NCI-H446 treated with DMSO at 0.1 percent for 48 hours (cell line): ENCODE results near the gene WNT8A.
"Not testable (repeated sequence)": the region's sequence is repeated elsewhere in the genome, so short reads cannot be mapped to it uniquely, and the experiment has no call there.

ENCODE experiments used
- DNase-seq: peaks from one replicate; lab custom pipeline; 2025; lab: John Stamatoyannopoulos, UW

WNT8A gene

GRCh38 chr5:138083702-138084101 is at the start of gene WNT8A:
Gene WNT8A, plus strand, starts transcription at chr5:138084033. Its CDS starts 95 bp downstream, at chr5:138084128.
- DNase-seq = no peak

- DNase-seq = peak; percentile 81
These were observed 48.0 kb upstream of the WNT8A start for GRCh38 chr5:138035605-138036537.

- no peak for DNase-seq
These were observed 46.6 kb upstream of the WNT8A start for GRCh38 chr5:138037271-138037670.

- no peak for DNase-seq
These were observed 45.8 kb upstream of the WNT8A start for GRCh38 chr5:138037907-138038633.

GRCh38 chr5:138038826-138039225 is 45.0 kb upstream of the WNT8A start:
- DNase-seq = no peak

GRCh38 chr5:138045283-138045682 is 38.5 kb upstream of the WNT8A start:
- not testable (repeated sequence) for DNase-seq

- no peak for DNase-seq
These were observed 32.2 kb upstream of the WNT8A start for GRCh38 chr5:138051441-138052296.

GRCh38 chr5:138052718-138053117 is 31.1 kb upstream of the WNT8A start:
- not testable (repeated sequence) for DNase-seq

GRCh38 chr5:138053554-138053953 is 30.3 kb upstream of the WNT8A start:
- DNase-seq = no peak

GRCh38 chr5:138054206-138054605 is 29.6 kb upstream of the WNT8A start:
- no peak for DNase-seq

GRCh38 chr5:138054847-138055558 is 28.8 kb upstream of the WNT8A start:
- no peak for DNase-seq

- no peak for DNase-seq
These were observed 19.3 kb upstream of the WNT8A start for GRCh38 chr5:138064526-138064925.

- no peak for DNase-seq
These were observed 18.7 kb upstream of the WNT8A start for GRCh38 chr5:138065102-138065501.

GRCh38 chr5:138067945-138068344 is 15.9 kb upstream of the WNT8A start:
- no peak for DNase-seq

GRCh38 chr5:138068742-138069600 is 14.9 kb upstream of the WNT8A start:
- peak; percentile 16 for DNase-seq

GRCh38 chr5:138070026-138070425 is 13.8 kb upstream of the WNT8A start:
- not testable (repeated sequence) for DNase-seq

- peak; percentile 19 for DNase-seq
These were observed 6.7 kb upstream of the WNT8A start for GRCh38 chr5:138077064-138077696.

- no peak for DNase-seq
These were observed 5.7 kb upstream of the WNT8A start for GRCh38 chr5:138078006-138078643.

- no peak for DNase-seq
These were observed 1.8 kb upstream of the WNT8A start for GRCh38 chr5:138082033-138082432.
